Measurements from ENCODE around the gene ELMO1.

ELMO1 gene

DNA sequence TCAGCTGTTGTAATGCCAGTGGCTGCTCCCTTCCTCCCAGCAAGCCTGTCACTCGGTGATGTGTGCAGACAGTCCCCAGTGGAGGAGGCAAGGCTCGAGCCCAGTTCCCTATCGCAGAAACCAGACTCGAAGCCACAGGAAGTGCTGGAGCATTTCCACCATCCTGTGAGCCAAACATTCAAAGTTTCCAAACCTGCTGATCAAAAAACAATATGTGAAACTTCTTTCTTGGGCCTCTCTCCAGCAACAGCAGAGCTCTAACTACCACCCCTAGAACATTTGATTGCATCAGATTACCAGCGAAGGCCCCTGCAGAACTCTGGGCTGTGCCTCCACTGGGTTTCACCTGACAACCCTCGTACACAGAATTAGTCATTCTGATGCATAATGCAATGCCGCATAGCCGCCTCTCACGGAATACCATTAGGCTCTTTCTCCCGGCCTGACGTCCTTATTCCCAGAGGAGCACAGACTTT lies 94.0 kb downstream of the ELMO1 start:
- no peaks in the 10 kb centered on the region for H3K9me3 ChIP-seq (ENCODE audit: control insufficient read depth, insufficient read depth, low read length)
- H3K4me1 ChIP-seq (ENCODE audit: control insufficient read depth, insufficient read depth, low read length) = peaks cover 11% of the 10 kb centered on the region
- H3K27ac ChIP-seq (ENCODE audit: low read depth, low read length) = peak overlapping the region; percentile 2
- H3K4me3 ChIP-seq (ENCODE audit: low read depth, low read length) = no peak overlapping the region
- no peaks in the 10 kb centered on the region for H3K36me3 ChIP-seq (ENCODE audit: control insufficient read depth, insufficient read depth, low read length)
- no peaks in the 10 kb centered on the region for H3K27me3 ChIP-seq (ENCODE audit: control insufficient read depth, insufficient read depth, low read length)
- no peak overlapping the region for H3K9ac ChIP-seq (ENCODE audit: low read depth, low read length)

DNA sequence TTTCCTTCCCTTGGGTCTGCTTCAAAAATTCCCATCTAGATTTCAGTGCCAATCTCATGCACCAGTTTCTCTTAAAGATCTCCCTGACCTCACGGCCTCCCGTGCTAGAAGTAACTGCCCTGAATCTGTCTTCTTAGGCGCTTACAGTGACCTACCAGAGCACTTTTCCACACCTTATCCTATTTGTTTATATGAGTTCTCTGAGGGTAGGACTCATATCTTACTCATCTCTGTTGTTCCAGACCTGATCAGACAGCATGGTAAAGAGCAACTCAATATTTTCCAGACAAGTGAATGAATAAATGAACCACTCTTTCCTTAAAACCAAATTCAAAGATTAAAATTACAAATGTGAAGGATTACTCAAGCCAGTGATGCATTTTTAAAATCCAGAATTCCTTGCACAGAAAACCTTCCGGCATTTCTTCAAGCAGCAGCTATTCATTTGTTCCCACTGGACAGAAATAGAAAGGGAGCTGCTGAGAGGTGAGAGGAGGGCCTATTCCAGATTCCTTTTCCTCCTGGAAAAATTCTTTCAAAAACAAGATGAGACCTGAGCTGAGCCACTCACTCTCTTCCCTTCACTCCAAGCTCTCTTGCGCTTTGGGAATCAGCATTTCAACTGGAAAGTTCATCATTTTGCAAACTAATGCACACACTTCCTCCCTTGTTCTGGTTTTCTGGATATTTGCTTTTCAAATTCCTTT lies 94.6 kb downstream of the ELMO1 start:
- Histone ChIP-seq H3K4me1 (ENCODE audit: control insufficient read depth, insufficient read depth, low read length) (peaks cover 11% of the 10 kb centered on the region), H3K9me3 (ENCODE audit: control insufficient read depth, insufficient read depth, low read length) (no peaks in the 10 kb centered on the region), H3K27ac (ENCODE audit: low read depth, low read length) (peak overlapping the region; percentile 2), H3K9ac (ENCODE audit: low read depth, low read length) (no peak overlapping the region), H3K36me3 (ENCODE audit: control insufficient read depth, insufficient read depth, low read length) (no peaks in the 10 kb centered on the region), H3K27me3 (ENCODE audit: control insufficient read depth, insufficient read depth, low read length) (no peaks in the 10 kb centered on the region), H3K4me3 (ENCODE audit: low read depth, low read length) (no peak overlapping the region)

DNA sequence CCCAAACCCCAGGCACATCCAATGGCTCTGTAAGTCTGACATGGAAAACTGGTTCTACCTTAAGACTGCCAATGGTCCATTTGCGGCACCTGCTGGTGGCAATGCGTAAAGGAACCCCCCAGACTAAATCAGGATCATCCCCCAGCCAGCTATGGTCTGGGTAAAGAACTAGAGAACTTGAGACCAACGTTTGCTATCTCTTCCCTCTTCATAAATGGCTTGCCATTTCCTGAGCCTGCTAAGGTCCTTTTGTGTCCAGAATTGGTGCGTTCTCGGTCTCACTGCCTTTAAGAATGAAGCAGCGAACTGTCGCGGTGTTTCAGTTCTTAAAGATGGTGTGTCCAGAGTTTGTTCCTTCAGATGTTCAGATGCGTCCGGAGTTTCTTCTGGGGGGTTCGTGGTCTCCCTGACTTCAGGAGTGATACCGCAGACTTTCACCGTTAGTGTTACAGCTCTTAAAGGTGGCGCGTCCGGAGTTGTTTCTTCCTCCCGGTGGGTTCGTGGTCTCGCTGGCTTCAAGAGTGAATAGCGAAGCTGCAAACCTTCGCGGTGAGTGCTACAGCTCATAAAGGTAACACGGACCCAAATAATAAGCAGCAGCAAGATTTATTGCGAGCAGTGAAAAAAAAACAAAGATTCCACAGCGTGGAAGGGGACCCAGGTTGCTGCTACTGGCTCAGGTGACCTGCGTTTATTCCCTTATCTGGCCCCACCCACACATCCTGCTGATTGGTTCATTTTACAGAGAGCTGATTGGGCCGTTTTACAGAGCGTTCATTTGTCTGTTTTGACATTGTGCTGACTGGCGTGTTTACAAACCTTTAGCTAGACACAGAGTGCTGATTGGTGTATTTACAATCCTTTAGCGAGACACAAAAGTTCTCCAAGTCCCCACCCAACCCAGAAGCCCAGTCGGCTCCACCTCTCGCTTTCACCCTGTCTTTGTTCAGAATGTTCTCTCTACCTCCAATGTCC lies 95.4 kb downstream of the ELMO1 start:
- H3K27me3 ChIP-seq (ENCODE audit: control insufficient read depth, insufficient read depth, low read length) = no peaks in the 10 kb centered on the region
- no peak overlapping the region for H3K9ac ChIP-seq (ENCODE audit: low read depth, low read length)
- no peaks in the 10 kb centered on the region for H3K9me3 ChIP-seq (ENCODE audit: control insufficient read depth, insufficient read depth, low read length)
- peaks cover 11% of the 10 kb centered on the region for H3K4me1 ChIP-seq (ENCODE audit: control insufficient read depth, insufficient read depth, low read length)
- H3K4me3 ChIP-seq (ENCODE audit: low read depth, low read length) = no peak overlapping the region
- H3K36me3 ChIP-seq (ENCODE audit: control insufficient read depth, insufficient read depth, low read length) = no peaks in the 10 kb centered on the region
- no peak overlapping the region for H3K27ac ChIP-seq (ENCODE audit: low read depth, low read length)

DNA sequence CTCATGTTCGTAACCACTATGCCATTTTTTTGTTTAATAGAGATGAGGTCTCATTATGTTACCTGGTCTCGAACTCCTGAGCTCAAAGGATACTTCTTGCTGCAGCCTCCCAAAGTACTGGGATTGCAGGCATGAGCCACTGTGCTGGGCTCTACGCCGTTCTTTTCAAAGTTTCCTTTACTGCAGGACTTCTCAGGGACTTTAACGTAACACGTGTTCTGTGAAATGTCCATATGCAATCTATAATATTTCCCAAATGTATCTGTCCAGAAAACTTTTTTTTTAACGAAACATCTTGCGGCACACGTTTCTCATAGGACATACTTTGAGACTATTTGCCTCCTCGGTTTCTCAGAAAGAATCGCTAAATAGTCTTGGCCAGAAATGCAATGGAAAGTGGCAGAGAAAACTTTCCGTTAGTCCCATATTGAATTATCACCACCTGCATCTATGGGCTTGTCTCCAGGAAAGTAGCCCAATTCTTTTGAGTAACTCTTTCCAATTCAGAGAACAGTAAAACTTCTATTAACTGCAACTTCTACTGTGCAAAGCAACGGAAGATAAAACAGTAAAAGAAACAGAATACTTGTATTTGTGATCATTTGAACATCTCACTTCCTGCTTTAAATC lies 96.3 kb downstream of the ELMO1 start:
- H3K36me3 ChIP-seq (ENCODE audit: control insufficient read depth, insufficient read depth, low read length) = no peaks in the 10 kb centered on the region
- no peak overlapping the region for H3K27ac ChIP-seq (ENCODE audit: low read depth, low read length)
- H3K27me3 ChIP-seq (ENCODE audit: control insufficient read depth, insufficient read depth, low read length) = no peaks in the 10 kb centered on the region
- H3K4me3 ChIP-seq (ENCODE audit: low read depth, low read length) = no peak overlapping the region
- no peaks in the 10 kb centered on the region for H3K9me3 ChIP-seq (ENCODE audit: control insufficient read depth, insufficient read depth, low read length)
- H3K9ac ChIP-seq (ENCODE audit: low read depth, low read length) = no peak overlapping the region
- peaks cover 11% of the 10 kb centered on the region for H3K4me1 ChIP-seq (ENCODE audit: control insufficient read depth, insufficient read depth, low read length)

DNA sequence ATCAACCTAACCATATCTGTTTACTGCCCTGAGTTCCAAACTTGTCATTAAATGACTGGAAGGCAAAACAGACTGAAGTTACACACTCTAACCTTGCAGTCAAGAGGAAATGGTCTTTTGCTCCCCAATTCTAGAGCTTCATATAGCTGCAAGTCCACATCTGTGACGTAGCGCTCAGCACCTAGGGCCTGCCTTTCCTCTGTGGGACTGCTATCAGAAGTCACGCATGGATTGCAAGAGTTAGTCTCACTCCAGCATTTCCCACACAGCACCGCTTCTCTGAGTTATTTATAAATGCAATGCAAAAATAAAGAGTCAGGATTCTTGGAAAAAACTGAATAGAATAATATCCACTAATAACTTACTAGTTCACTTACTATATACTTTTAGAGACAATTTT lies 96.9 kb downstream of the ELMO1 start:
- H3K4me3 ChIP-seq (ENCODE audit: low read depth, low read length) = no peak overlapping the region
- no peaks in the 10 kb centered on the region for H3K9me3 ChIP-seq (ENCODE audit: control insufficient read depth, insufficient read depth, low read length)
- H3K27ac ChIP-seq (ENCODE audit: low read depth, low read length) = no peak overlapping the region
- H3K27me3 ChIP-seq (ENCODE audit: control insufficient read depth, insufficient read depth, low read length) = no peaks in the 10 kb centered on the region
- H3K4me1 ChIP-seq (ENCODE audit: control insufficient read depth, insufficient read depth, low read length) = peaks cover 11% of the 10 kb centered on the region
- H3K36me3 ChIP-seq (ENCODE audit: control insufficient read depth, insufficient read depth, low read length) = no peaks in the 10 kb centered on the region
- H3K9ac ChIP-seq (ENCODE audit: low read depth, low read length) = no peak overlapping the region

DNA sequence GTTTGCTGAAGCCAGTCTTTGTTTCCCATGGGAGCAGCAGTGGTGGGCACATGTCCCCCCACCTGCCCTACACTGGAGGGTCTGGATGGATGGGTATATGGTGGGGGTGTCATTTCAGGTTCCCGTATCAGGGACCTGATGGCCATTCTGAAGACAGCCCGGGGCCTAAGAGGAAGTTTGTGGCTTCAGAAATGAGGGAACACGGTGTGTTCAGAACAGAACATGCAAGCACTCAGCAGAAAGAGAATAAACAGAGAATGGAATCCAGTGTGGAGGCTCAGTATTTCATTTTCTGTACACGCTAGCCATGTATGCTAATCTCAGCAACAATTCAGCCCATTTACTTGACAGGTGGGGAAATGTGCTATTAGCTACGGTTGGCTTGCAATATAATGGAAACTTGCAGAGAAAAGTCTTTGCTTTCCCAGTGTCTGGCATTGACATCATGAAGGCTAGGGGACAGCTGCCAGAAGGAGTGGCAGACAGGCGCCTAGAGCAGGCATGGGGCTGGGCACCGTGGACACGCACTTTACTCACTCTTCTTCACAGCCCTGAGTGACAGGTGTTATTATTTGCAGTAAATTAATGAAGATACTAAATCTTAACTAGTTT lies 98.6 kb downstream of the ELMO1 start:
- Histone ChIP-seq H3K27me3 (ENCODE audit: control insufficient read depth, insufficient read depth, low read length) (no peaks in the 10 kb centered on the region), H3K4me3 (ENCODE audit: low read depth, low read length) (no peak overlapping the region), H3K4me1 (ENCODE audit: control insufficient read depth, insufficient read depth, low read length) (peaks cover 9% of the 10 kb centered on the region), H3K27ac (ENCODE audit: low read depth, low read length) (no peak overlapping the region), H3K9ac (ENCODE audit: low read depth, low read length) (no peak overlapping the region), H3K9me3 (ENCODE audit: control insufficient read depth, insufficient read depth, low read length) (no peaks in the 10 kb centered on the region), H3K36me3 (ENCODE audit: control insufficient read depth, insufficient read depth, low read length) (no peaks in the 10 kb centered on the region)

DNA sequence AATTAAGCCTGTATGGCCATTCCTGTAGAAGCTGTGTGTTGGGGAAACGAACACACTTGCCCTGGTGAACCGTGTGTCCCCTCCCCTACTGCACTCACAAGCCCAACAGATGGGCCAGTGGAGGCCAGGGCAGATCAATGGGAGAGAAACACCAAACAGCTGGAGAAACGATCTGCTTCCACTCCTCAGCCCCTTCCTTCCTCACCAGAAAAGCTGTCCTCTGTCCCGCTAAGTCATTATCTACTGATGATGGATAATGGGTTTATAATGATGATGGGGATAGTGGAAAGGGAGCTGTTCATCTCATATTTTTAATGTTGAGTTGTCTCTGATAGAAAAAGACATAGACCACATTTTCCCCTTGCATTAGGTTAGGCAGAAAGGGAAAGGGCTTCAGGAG lies 99.7 kb downstream of the ELMO1 start:
- no peaks in the 10 kb centered on the region for H3K27me3 ChIP-seq (ENCODE audit: control insufficient read depth, insufficient read depth, low read length)
- H3K9me3 ChIP-seq (ENCODE audit: control insufficient read depth, insufficient read depth, low read length) = no peaks in the 10 kb centered on the region
- no peak overlapping the region for H3K27ac ChIP-seq (ENCODE audit: low read depth, low read length)
- H3K9ac ChIP-seq (ENCODE audit: low read depth, low read length) = no peak overlapping the region
- no peaks in the 10 kb centered on the region for H3K36me3 ChIP-seq (ENCODE audit: control insufficient read depth, insufficient read depth, low read length)
- H3K4me1 ChIP-seq (ENCODE audit: control insufficient read depth, insufficient read depth, low read length) = 0 out of 2 replicates have a peak, but pooled peaks cover 4% of the 10 kb centered on the region
- H3K4me3 ChIP-seq (ENCODE audit: low read depth, low read length) = no peak overlapping the region

DNA sequence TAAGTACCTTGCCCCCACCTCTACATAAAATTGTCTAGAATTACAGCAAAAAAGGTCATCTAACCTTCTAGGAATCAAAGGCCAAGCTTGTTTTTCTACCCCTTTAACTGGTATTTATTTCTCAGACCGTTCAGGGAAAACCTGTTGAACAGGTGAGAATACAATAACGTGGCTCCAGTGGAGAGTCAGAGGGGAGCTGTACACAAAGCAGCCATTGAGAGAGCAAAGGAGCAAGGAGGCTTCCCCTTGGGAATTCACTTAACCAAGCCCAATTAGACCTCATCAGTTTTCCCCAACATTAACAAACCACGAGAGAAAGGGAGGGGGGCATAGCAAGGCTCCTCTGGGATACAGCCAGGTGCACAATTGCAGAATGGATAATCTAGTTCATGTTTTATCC lies 101.9 kb downstream of the ELMO1 start:
- no peak overlapping the region for H3K4me3 ChIP-seq (ENCODE audit: low read depth, low read length)
- 0 out of 2 replicates have a peak, but pooled peaks cover 4% of the 10 kb centered on the region for H3K4me1 ChIP-seq (ENCODE audit: control insufficient read depth, insufficient read depth, low read length)
- no peaks in the 10 kb centered on the region for H3K9me3 ChIP-seq (ENCODE audit: control insufficient read depth, insufficient read depth, low read length)
- no peaks in the 10 kb centered on the region for H3K36me3 ChIP-seq (ENCODE audit: control insufficient read depth, insufficient read depth, low read length)
- H3K9ac ChIP-seq (ENCODE audit: low read depth, low read length) = no peak overlapping the region
- H3K27me3 ChIP-seq (ENCODE audit: control insufficient read depth, insufficient read depth, low read length) = no peaks in the 10 kb centered on the region
- H3K27ac ChIP-seq (ENCODE audit: low read depth, low read length) = no peak overlapping the region

DNA sequence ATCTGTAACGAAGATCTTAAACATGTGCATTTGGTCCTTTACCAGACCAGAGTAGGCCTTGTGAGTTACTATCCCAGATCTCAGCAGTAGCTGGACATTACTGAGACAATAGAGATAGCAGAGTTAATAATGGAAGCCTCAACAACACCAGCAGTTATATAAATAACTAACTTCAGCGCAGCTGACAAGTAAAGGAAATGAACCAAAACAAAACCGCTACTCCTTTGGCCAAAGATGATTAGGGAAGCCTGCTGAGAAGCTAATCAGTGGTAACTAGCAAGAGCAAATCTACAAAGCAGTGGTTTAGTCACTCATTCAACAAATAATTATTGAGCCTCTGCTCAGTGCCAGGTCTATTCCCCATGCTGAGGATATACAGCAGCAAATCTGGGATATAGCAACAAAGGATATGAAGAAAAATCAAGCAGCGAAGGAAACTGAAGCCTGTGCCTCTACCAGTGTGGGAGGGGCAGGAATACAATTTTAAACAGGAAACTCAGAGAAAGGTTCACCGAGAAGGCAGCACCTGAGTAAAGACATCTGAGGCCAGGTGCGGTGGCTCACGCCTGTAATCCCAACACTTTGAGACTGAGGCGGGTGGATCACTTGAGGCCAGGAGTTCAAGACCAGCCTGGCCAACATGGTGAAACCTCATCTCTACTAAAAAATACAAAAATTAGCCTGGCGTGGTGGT lies 103.6 kb downstream of the ELMO1 start:
- Histone ChIP-seq H3K9ac (ENCODE audit: low read depth, low read length) (no peak overlapping the region), H3K27ac (ENCODE audit: low read depth, low read length) (no peak overlapping the region)

More for the DNA sequence above, 103.6 kb downstream of the ELMO1 start:
- no peaks in the 10 kb centered on the region for H3K27me3 ChIP-seq (ENCODE audit: control insufficient read depth, insufficient read depth, low read length)
- H3K9me3 ChIP-seq (ENCODE audit: control insufficient read depth, insufficient read depth, low read length) = no peaks in the 10 kb centered on the region
- no peak overlapping the region for H3K4me3 ChIP-seq (ENCODE audit: low read depth, low read length)
- H3K4me1 ChIP-seq (ENCODE audit: control insufficient read depth, insufficient read depth, low read length) = 0 out of 2 replicates have a peak, but pooled peaks cover 4% of the 10 kb centered on the region
- H3K36me3 ChIP-seq (ENCODE audit: control insufficient read depth, insufficient read depth, low read length) = no peaks in the 10 kb centered on the region

All from HUES48 (cell line).